Measurements from ENCODE around the gene POU2F1. TPM values are rescaled to one million over a fixed set of nuclear protein-coding genes. Genes with fewer than 3 reads are reported as not detected.

The POU2F1 gene
- total RNA-seq, 5 donors from 2014 or later (not counting 1 experiment from before 2014, with no cell fraction given): 15.1 to 34.5 (median 22.6) TPM

- Mint-ChIP-seq H3K27me3 (no peaks in the 10 kb centered on the region), H3K36me3 (peaks cover 13% of the 10 kb centered on the region), H3K4me1 (peaks cover 89 to 93% (median 92%) of the 10 kb centered on the region in 3 donors), H3K4me3 (peak overlapping the region; percentile 69 to 75 (median 75)), H3K9me3 (no peaks in the 10 kb centered on the region), H3K27ac (peak overlapping the region; percentile 97 to 98)
- DNase-seq (peak in 34 of 35 experiments; percentile 61 to 88 (median 70)), ATAC-seq (replicated peaks in 1 of 4) (peak; percentile 82 to 87 (median 82))
- Histone ChIP-seq H3K27ac (ENCODE audit: low read length) (peak overlapping the region; percentile 96), H3K4me1 (ENCODE audit: control insufficient read depth in 1 of 2, extremely low read depth in 1 of 2, insufficient read depth in 2 of 2, low read length in 2 of 2) (peaks cover 57 to 91% of the 10 kb centered on the region in 2 experiments), H3K36me3 (ENCODE audit: control insufficient read depth in 2 of 2, extremely low read depth in 1 of 2, insufficient read depth in 1 of 2, low read length in 1 of 2) (peaks cover 4 to 34% of the 10 kb centered on the region in 2 donors), H3K4me3 (ENCODE audit: control insufficient read depth in 1 of 2, extremely low read depth in 1 of 2, low read length in 1 of 2) (peak overlapping the region; percentile 7 to 25), H3K27me3 (replicated peaks in 1 of 2; ENCODE audit: control insufficient read depth in 2 of 2, extremely low read depth in 1 of 2, insufficient read depth in 2 of 2, low read length in 1 of 2) (no peaks in the 10 kb centered on the region), H3K9me3 (no peaks in the 10 kb centered on the region)
- 9% methylated on average over 5 of the region's 10 CpGs for WGBS (ENCODE audit: insufficient coverage)
- CTCF ChIA-PET: interaction anchor here (0.6 to 2.3 kb wide), 25 partner anchors 9 to 915 kb away, joined by 3 to 16 read pairs (median 4); partner anchors contain the start of genes CD247 (in 1 of the 2) and POU2F1 (in 1 of the 2)
- POLR2A ChIA-PET: interaction anchor here (0.5 to 2.7 kb wide), 22 partner anchors 9 to 695 kb away, joined by 3 to 13 read pairs (median 4); partner anchors contain the start of genes CD247 (in 1 of the 2), CREG1 (in 1 of the 2) and POU2F1 (in 1 of the 2)
These were observed 226.9 kb downstream of the POU2F1 start for GRCh38 chr1:167447521-167448136.

- H3K27ac ChIP-seq (ENCODE audit: low read length): peak overlapping the region; percentile 96
- DNase-seq (peak in 1 of 35 experiments; percentile 61), ATAC-seq (replicated peaks in 1 of 4) (no peak)
- ChIA-PET POLR2A (interaction anchor here (0.6 to 1.3 kb wide), 5 partner anchors 14 to 67 kb away, joined by 3 to 6 read pairs (median 4); no protein-coding TSS in a partner anchor), CTCF (interaction anchor here (0.6 to 1.0 kb wide), 5 partner anchors 11 to 68 kb away, joined by 3 to 6 read pairs (median 4); no protein-coding TSS in a partner anchor)
- H3K36me3 ChIP-seq (ENCODE audit: control insufficient read depth in 2 of 2, extremely low read depth in 1 of 2, insufficient read depth in 1 of 2, low read length in 1 of 2): peaks cover 0 to 7% of the 10 kb centered on the region in 2 donors
- Mint-ChIP-seq H3K27me3 (no peaks in the 10 kb centered on the region), H3K9me3 (no peaks in the 10 kb centered on the region), H3K4me1 (peaks cover 77 to 79% (median 78%) of the 10 kb centered on the region in 3 donors), H3K36me3 (peaks cover 5% of the 10 kb centered on the region), H3K27ac (peak overlapping the region; percentile 96 to 97), H3K4me3 (peak overlapping the region; percentile 69 to 76 (median 72))
- 15% methylated on average over 3 of the region's 5 CpGs for WGBS (ENCODE audit: insufficient coverage)
- peaks cover 43 to 92% of the 10 kb centered on the region in 2 experiments for H3K4me1 ChIP-seq (ENCODE audit: control insufficient read depth in 1 of 2, extremely low read depth in 1 of 2, insufficient read depth in 2 of 2, low read length in 2 of 2)
- peak overlapping the region; percentile 15 to 32 for H3K4me3 ChIP-seq (ENCODE audit: control insufficient read depth in 1 of 2, extremely low read depth in 1 of 2, low read length in 1 of 2)
- no peaks in the 10 kb centered on the region for H3K27me3 ChIP-seq (replicated peaks in 1 of 2; ENCODE audit: control insufficient read depth in 2 of 2, extremely low read depth in 1 of 2, insufficient read depth in 2 of 2, low read length in 1 of 2)
- H3K9me3 ChIP-seq: no peaks in the 10 kb centered on the region
These were observed 230.2 kb downstream of the POU2F1 start for GRCh38 chr1:167450843-167451242.

GRCh38 chr1:167452483-167452882 is 231.8 kb downstream of the POU2F1 start:
- ATAC-seq (replicated peaks in 1 of 4) (no peak), DNase-seq (no peak)
- Mint-ChIP-seq H3K36me3 (peaks cover under 1% of the 10 kb centered on the region), H3K4me3 (peak overlapping the region; percentile 54 to 72 (median 69)), H3K27me3 (no peaks in the 10 kb centered on the region), H3K27ac (peak overlapping the region; percentile 96 to 97), H3K4me1 (peaks cover 77 to 79% (median 77%) of the 10 kb centered on the region in 3 donors), H3K9me3 (no peaks in the 10 kb centered on the region)
- Histone ChIP-seq H3K4me3 (ENCODE audit: control insufficient read depth in 1 of 2, extremely low read depth in 1 of 2, low read length in 1 of 2) (no peak overlapping the region), H3K9me3 (no peaks in the 10 kb centered on the region), H3K4me1 (ENCODE audit: control insufficient read depth in 1 of 2, extremely low read depth in 1 of 2, insufficient read depth in 2 of 2, low read length in 2 of 2) (peaks cover 44 to 92% of the 10 kb centered on the region in 2 experiments), H3K27ac (ENCODE audit: low read length) (peak overlapping the region; percentile 96), H3K36me3 (ENCODE audit: control insufficient read depth in 2 of 2, extremely low read depth in 1 of 2, insufficient read depth in 1 of 2, low read length in 1 of 2) (peaks cover 0 to 7% of the 10 kb centered on the region in 2 donors), H3K27me3 (replicated peaks in 1 of 2; ENCODE audit: control insufficient read depth in 2 of 2, extremely low read depth in 1 of 2, insufficient read depth in 2 of 2, low read length in 1 of 2) (no peaks in the 10 kb centered on the region)
- WGBS (ENCODE audit: insufficient coverage): 47% methylated on average over 6 of the region's 8 CpGs
- ChIA-PET POLR2A (interaction anchor here (0.7 to 0.8 kb wide), 2 partner anchors 10 to 101 kb away, joined by 3 to 8 read pairs; partner anchors contain the start of gene CREG1 (in 1 of the 2)), CTCF (interaction anchor here in 1 of 2 donors (0.7 kb wide), 1 partner anchor 23 kb away, joined by 3 read pairs; no protein-coding TSS in a partner anchor)

- WGBS (ENCODE audit: insufficient coverage): 13% methylated on average over 4 of the region's 6 CpGs
- CTCF ChIA-PET: interaction anchor here in 1 of 2 donors (1.1 to 1.8 kb wide), 2 partner anchors 9 to 206 kb away, joined by 3 to 4 read pairs; no protein-coding TSS in a partner anchor
- Histone ChIP-seq H3K36me3 (ENCODE audit: control insufficient read depth in 2 of 2, extremely low read depth in 1 of 2, insufficient read depth in 1 of 2, low read length in 1 of 2) (peaks cover under 1 to 14% of the 10 kb centered on the region in 2 donors), H3K4me3 (ENCODE audit: control insufficient read depth in 1 of 2, extremely low read depth in 1 of 2, low read length in 1 of 2) (peak overlapping the region in 1 of 2 donors; percentile 4), H3K27ac (ENCODE audit: low read length) (peak overlapping the region; percentile 96), H3K4me1 (ENCODE audit: control insufficient read depth in 1 of 2, extremely low read depth in 1 of 2, insufficient read depth in 2 of 2, low read length in 2 of 2) (peaks cover 48 to 90% of the 10 kb centered on the region in 2 experiments), H3K9me3 (no peaks in the 10 kb centered on the region), H3K27me3 (replicated peaks in 1 of 2; ENCODE audit: control insufficient read depth in 2 of 2, extremely low read depth in 1 of 2, insufficient read depth in 2 of 2, low read length in 1 of 2) (no peaks in the 10 kb centered on the region)
- Mint-ChIP-seq H3K36me3 (peaks cover 3% of the 10 kb centered on the region), H3K4me1 (peaks cover 77 to 79% (median 77%) of the 10 kb centered on the region in 3 donors), H3K4me3 (peak overlapping the region; percentile 53 to 72 (median 70)), H3K9me3 (no peaks in the 10 kb centered on the region), H3K27ac (peak overlapping the region; percentile 89 to 97), H3K27me3 (no peaks in the 10 kb centered on the region)
- DNase-seq (peak in 1 of 35 experiments; percentile 50), ATAC-seq (replicated peaks in 1 of 4) (no peak)
- POLR2A ChIA-PET: interaction anchor here (0.7 to 1.5 kb wide), 4 partner anchors 10 to 224 kb away, joined by 3 to 8 read pairs (median 3); partner anchors contain the start of gene CREG1 (in 1 of the 2)
These were observed 232.4 kb downstream of the POU2F1 start for GRCh38 chr1:167453123-167453522.

GRCh38 chr1:167454304-167454893 is 233.7 kb downstream of the POU2F1 start:
- Mint-ChIP-seq H3K9me3 (no peaks in the 10 kb centered on the region), H3K27ac (peak overlapping the region; percentile 93 to 97), H3K4me3 (peak overlapping the region; percentile 79 to 90 (median 81)), H3K27me3 (no peaks in the 10 kb centered on the region), H3K36me3 (peaks cover 8% of the 10 kb centered on the region), H3K4me1 (peaks cover 72 to 74% (median 73%) of the 10 kb centered on the region in 3 donors)
- Histone ChIP-seq H3K9me3 (no peaks in the 10 kb centered on the region), H3K4me3 (ENCODE audit: control insufficient read depth in 1 of 2, extremely low read depth in 1 of 2, low read length in 1 of 2) (peak overlapping the region; percentile 68 to 76), H3K36me3 (ENCODE audit: control insufficient read depth in 2 of 2, extremely low read depth in 1 of 2, insufficient read depth in 1 of 2, low read length in 1 of 2) (peaks cover 5 to 17% of the 10 kb centered on the region in 2 donors), H3K27me3 (replicated peaks in 1 of 2; ENCODE audit: control insufficient read depth in 2 of 2, extremely low read depth in 1 of 2, insufficient read depth in 2 of 2, low read length in 1 of 2) (no peaks in the 10 kb centered on the region), H3K4me1 (ENCODE audit: control insufficient read depth in 1 of 2, extremely low read depth in 1 of 2, insufficient read depth in 2 of 2, low read length in 2 of 2) (peaks cover 49 to 86% of the 10 kb centered on the region in 2 experiments), H3K27ac (ENCODE audit: low read length) (peak overlapping the region; percentile 96)
- no peak for ATAC-seq (replicated peaks in 1 of 4)
- WGBS (ENCODE audit: insufficient coverage): 25% methylated on average over 14 of the region's 19 CpGs
- ChIA-PET POLR2A (interaction anchor here (0.7 to 1.5 kb wide), 4 partner anchors 24 to 34 kb away, joined by 3 to 4 read pairs (median 4); no protein-coding TSS in a partner anchor), CTCF (interaction anchor here (0.5 to 2.2 kb wide), 9 partner anchors 10 to 232 kb away, joined by 3 to 10 read pairs (median 3); partner anchors contain the start of gene CREG1 (in 1 of the 2))
- DNase-seq: peak in 1 of 35 experiments; percentile 58

All from T-cell (primary cell).